SHP77 treated with DMSO at 0.1 percent for 48 hours (cell line): ENCODE data around the gene KANK3.
"Not testable (repeated sequence)": the region's sequence is repeated elsewhere in the genome, so short reads cannot be mapped to it uniquely, and the experiment has no call there.

Experiments used
- DNase-seq: peaks from one replicate; lab custom pipeline; 2025; lab: John Stamatoyannopoulos, UW

The KANK3 gene

GRCh38 chr19:8342684-8343482, at the start of gene KANK3:
TSS of gene KANK3 (minus strand) at chr19:8343262. CDS start at chr19:8337828, 5,434 bp downstream.
- no peak for DNase-seq

- no peak for DNase-seq
Observed at GRCh38 chr19:8392017-8392591, 49.0 kb upstream of the KANK3 start.

- DNase-seq, result no peak
Observed at GRCh38 chr19:8391198-8392016, 48.3 kb upstream of the KANK3 start.

- peak; percentile 46 for DNase-seq
Observed at GRCh38 chr19:8390617-8390981, 47.5 kb upstream of the KANK3 start.

GRCh38 chr19:8389891-8390616, 47.0 kb upstream of the KANK3 start, which contains the start of gene RAB11B:
TSS of gene RAB11B (plus strand) at chr19:8390360. CDS start at chr19:8390417, 57 bp downstream.
- peak; percentile 100 for DNase-seq

GRCh38 chr19:8388612-8388958, 45.5 kb upstream of the KANK3 start:
- DNase-seq, result no peak

- peak; percentile 76 for DNase-seq
Observed at GRCh38 chr19:8387688-8388611, 44.9 kb upstream of the KANK3 start.

- no peak for DNase-seq
Observed at GRCh38 chr19:8386990-8387389, 43.9 kb upstream of the KANK3 start.

- DNase-seq, result not testable (repeated sequence)
Observed at GRCh38 chr19:8386419-8386818, 43.4 kb upstream of the KANK3 start.

GRCh38 chr19:8385566-8385965, 42.5 kb upstream of the KANK3 start:
- DNase-seq, result not testable (repeated sequence)

GRCh38 chr19:8385103-8385502, 42.0 kb upstream of the KANK3 start:
- not testable (repeated sequence) for DNase-seq

GRCh38 chr19:8384569-8384968, 41.5 kb upstream of the KANK3 start:
- DNase-seq, result not testable (repeated sequence)

- not testable (repeated sequence) for DNase-seq
Observed at GRCh38 chr19:8379156-8379891, 36.3 kb upstream of the KANK3 start.

GRCh38 chr19:8377598-8377997, 34.5 kb upstream of the KANK3 start:
- no peak for DNase-seq

- not testable (repeated sequence) for DNase-seq
Observed at GRCh38 chr19:8376373-8376974, 33.4 kb upstream of the KANK3 start.

- not testable (repeated sequence) for DNase-seq
Observed at GRCh38 chr19:8375766-8376165, 32.7 kb upstream of the KANK3 start.

- DNase-seq, result no peak
Observed at GRCh38 chr19:8373867-8374813, 31.1 kb upstream of the KANK3 start.

- DNase-seq, result no peak
Observed at GRCh38 chr19:8371011-8371804, 28.1 kb upstream of the KANK3 start.
